GM19238 (cell line): ENCODE results near the gene RIPPLY3.
A peak's percentile ranks its signal among the peaks of the same experiment; 100 is the strongest.

Experiments
- DNase-seq: peaks from one replicate; pipeline ENCODE4 v3.0.0; 2011; ENCODE audit warnings: low spot score; ENCODE audit not compliant: insufficient read length

Gene RIPPLY3, protein sequence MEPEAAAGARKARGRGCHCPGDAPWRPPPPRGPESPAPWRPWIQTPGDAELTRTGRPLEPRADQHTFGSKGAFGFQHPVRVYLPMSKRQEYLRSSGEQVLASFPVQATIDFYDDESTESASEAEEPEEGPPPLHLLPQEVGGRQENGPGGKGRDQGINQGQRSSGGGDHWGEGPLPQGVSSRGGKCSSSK

GRCh38 chr21:37006486-37007291 is at the start of gene RIPPLY3:
RIPPLY3 (plus strand) TSS chr21:37006702; CDS start chr21:37006773, 71 bp downstream.
- peak; percentile 24 for DNase-seq

DNA sequence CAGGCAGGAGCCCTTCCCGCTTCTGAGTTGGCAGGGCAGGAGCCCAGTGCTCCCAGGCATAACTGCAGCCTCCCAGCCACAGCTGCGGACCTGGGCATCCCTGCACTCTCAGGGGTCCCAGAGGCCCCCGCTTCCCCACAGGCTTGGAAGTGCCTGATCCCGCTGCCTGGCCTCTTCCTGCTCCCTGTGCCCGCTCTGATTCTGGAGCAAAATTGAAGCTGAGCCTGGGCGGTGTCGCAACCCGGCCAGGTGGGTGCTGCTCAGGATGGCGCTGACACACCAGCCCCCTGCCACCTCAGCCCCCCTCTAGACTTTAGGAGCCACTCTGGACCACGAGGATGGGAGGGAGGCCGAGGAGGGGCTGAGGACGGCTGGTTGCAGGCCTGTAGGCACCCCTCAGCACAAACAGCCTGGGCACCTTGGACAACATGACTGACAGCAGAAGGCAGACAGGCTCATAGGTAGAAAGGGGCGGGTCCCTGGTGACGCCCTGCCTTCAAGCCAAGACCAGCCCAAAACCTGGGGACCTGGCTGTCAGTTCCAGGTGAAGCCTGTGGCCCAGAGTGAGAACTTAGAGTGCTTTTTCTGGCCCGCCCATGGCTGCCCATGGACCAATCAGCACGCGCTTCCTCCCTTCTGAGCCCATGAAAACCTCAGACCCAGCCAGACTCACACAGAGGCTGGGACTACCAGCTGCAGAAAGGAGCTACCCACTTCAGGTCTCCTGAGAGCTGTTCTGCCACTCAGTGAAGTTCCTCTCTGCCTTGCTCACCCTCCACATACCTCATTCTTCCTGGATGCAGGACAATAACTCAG is 47.3 kb upstream of the RIPPLY3 start:
- DNase-seq, result no peak

GRCh38 chr21:36960676-36961284 is 45.7 kb upstream of the RIPPLY3 start:
- DNase-seq, result no peak

DNA sequence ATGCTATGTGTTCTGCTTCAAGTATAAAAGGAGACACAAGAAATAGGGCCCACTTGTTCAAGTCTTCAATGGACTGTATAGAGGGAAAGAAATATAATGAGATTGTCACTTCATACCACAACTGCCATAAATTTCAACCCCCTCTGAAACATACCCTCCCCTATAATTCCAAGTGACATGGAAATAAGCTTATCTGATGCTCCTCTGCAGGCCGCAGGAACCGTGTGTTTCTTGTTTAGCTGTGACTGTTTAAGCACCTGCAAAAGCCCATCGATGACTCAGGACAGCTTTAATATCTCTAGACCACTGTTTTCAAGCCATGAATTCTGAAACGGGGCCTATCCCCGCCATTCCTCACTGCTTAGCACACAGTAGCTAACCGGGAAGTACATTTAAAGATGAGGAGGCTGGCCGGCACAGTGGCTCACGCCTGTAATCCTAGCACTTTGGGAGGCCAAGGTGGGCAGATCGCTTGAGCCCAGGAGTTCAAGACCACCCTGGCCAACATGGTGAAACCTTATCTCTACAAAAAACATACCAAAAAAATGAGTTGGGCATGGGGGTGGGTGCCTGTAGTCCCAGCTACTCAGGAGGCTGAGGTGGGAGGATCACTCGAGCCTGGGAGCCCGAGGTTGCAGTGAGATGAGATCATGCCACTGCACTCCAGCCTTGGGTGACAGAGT is 44.3 kb upstream of the RIPPLY3 start:
- no peak for DNase-seq

DNA sequence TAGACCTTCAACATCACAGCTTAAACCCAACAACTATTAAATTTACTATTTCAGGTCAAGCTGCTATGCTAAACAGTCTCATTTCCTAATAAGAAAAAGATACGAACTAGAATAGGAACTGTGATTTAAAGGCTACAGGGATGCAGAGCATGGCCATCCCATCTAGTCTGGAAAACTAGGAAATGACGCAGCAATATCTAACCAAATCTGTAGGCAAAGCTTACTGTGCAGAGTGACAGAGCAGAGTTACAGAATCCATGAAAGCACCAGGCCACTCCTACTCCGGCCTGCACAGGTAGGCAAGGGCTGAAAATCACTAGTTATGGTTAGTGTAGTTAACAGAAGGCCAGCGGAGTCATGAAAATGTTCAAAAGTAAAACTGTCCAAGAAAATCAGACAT is 42.1 kb upstream of the RIPPLY3 start:
- DNase-seq, result no peak

DNA sequence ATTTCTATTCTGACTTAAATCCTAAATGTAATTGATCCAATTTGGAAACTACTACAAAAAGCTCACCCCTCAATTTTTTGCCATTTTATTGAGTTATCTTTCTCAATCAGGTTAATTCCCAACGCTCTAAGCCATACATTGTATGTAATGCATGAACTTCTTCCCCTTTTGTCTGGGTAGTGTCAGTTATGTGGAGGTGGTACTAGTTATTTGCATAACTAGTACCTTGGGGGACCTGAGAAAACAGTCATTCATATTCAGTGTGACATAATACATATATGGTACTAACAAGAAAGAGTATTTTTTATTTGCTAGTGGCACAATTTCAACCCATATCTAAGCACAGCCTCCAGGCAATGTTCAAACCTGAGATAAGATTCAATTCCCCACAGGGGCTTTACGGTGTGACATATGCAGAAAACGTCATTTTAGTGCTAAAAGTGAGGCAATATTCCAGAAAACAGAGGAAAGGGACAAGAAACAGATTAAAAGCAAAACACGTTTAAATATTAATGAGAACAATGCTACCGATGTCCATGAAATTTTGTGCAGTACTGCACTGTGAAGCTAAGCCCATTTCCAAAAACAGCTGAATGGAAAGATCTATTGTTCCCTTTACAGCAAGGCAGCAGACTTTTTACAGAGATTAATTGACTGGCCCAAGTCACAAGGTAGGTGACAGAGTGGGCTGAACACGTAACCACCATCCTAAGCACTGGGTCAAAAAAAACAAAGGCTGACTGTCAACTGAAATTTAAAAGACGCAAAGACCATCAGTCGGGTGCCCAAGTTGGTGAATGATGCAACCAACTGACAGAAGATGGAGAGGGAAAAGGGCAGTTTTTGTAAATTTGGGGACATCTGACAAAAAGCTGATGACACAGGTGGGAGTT is 41.4 kb upstream of the RIPPLY3 start:
- no peak for DNase-seq

GRCh38 chr21:36965720-36966065 is 40.8 kb upstream of the RIPPLY3 start:
- DNase-seq, result no peak

DNA sequence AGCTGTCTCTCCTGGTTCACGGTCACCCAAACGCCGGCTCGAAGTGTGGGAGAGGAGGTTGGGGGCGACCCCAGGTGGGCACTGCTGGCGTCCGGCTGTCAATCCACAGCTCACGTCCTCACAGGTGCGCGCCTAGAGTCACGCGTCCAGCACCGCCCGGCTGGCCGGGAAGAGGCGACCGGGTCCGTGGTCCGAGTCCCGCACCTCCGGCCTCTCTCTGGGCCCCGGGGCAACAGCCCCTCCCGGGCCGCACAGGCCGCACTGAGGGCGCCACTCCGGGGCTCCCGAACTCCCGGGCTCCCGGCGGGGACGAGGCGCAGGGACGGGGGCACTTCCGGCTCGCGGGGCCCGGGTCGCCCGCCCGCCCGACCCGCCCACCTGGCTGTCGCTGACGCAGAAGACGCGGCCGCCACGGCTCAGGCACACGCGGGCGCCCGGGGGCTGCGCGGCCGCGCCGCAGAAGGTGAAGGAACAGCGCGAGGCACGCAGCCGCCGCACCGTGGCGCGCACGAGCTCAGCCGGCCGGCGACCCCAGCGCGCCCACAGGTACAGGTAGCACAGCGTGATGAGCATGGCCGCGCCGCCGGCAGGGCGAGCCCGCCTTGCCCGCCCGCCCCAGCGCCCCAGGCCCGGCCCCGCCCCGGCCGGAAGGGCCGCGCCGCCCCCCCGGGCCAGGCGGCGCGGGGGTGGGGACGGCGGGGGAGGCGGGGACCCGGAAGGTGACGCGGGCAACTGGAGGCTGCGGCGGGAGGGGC is 40.3 kb upstream of the RIPPLY3 start, which contains the start of gene HLCS:
Gene HLCS, minus strand, starts transcription at position 604 of the 755 bp plus-strand sequence. Its CDS starts 31 bp downstream, at position 573.
- DNase-seq, result peak; percentile 64

- no peak for DNase-seq
Measured at GRCh38 chr21:36966821-36967768, 39.4 kb upstream of the RIPPLY3 start.

- DNase-seq, result no peak
Measured at GRCh38 chr21:36968414-36968813, 38.1 kb upstream of the RIPPLY3 start.

- no peak for DNase-seq
Measured at GRCh38 chr21:36968976-36969375, 37.5 kb upstream of the RIPPLY3 start.

DNA sequence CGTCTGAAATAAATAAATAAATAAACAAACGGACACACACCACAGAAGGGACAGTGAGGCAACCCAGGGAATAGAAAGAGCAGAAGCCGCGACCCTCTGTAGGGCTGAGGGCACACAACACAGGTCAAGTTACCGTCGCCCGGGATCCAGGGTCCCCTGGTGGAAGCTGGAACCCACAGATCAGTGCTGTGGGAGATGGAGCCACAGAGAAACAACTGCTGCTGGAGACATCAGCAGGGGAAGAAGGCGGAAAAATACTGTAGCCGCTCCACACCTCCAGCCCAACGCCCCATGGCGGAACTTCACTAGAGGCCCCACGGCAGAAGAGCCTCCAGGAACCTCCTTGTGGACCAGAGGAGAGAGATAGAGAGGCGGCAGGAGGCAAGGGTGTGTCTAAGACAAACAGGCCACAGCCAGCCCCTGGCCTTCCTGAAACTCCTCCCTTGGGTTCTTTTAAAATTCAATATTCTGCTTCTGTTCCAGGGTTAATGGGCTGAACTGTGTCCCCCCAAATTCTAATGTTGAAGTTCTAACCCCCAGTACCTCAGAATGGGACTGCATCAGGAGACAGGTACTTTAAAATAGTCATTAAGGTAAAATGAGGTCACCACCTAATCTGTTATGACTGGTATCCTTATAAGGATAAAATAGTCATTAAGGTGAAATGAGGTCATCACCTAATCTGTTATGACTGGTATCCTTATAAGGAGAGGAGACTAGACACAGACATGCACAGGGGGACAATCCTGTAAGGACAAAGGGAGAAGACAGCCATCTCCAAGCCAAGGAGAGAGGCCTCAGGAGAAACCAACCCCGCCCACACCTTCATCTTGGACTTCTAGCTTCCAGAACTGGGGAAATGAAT is 32.3 kb upstream of the RIPPLY3 start:
- no peak for DNase-seq

DNA sequence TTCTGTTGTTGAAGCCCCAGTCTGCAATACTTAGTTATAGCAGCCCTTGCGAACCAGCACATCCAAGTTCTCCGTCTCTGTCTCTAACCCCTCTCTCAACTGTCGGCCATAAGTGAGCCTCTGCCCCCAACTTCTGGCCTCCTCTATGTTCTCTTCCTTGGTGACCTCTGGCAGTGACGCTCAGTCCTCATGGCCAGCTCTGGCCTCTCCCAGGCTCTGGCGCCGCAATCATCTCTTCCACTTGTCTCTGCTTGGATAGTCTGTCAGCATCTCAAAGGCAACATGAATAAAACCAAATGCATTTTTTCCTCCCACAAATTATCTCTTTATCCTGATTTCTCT is 31.7 kb upstream of the RIPPLY3 start:
- no peak for DNase-seq

- DNase-seq, result no peak
Measured at GRCh38 chr21:36976228-36976861, 30.2 kb upstream of the RIPPLY3 start.

- DNase-seq, result peak; percentile 45
Measured at GRCh38 chr21:36976882-36977651, 29.4 kb upstream of the RIPPLY3 start.
